Fibroblast of villous mesenchyme (primary cell): ENCODE results near the gene ALPI. TPM values are rescaled to one million over a fixed set of nuclear protein-coding genes. Genes with fewer than 3 reads are reported as not detected.

Experiments used
- DNase-seq: peaks from one replicate; pipeline ENCODE4 v3.0.0-alpha.2; 2010; ENCODE audit warnings: low read depth
- H3K4me3 ChIP-seq: 2 replicates; pipeline ENCODE4 v1.5.1; 2011; ENCODE audit warnings: low read depth, mild to moderate bottlenecking, low read length
- total RNA-seq: library from RNA; depleted of rRNA; stranded (reverse); fragments of >200 nt; gene quantifications from 2 replicates; pipeline ENCODE4 v1.2.3, GENCODE V29; 2012
- TF ChIP-seq, protein P1 (sequence below): IDR thresholded peaks from 2 replicates; pipeline ENCODE4 v1.5.1; 2012; ENCODE audit warnings: low read depth, mild to moderate bottlenecking, low read length; ENCODE audit not compliant: insufficient read depth

The ALPI gene
- total RNA-seq, 1 donor, result not detected

GRCh38 chr2:232508251-232508650, 52.3 kb downstream of the ALPI start:
- no peak for DNase-seq
- TF ChIP-seq, protein P1, sequence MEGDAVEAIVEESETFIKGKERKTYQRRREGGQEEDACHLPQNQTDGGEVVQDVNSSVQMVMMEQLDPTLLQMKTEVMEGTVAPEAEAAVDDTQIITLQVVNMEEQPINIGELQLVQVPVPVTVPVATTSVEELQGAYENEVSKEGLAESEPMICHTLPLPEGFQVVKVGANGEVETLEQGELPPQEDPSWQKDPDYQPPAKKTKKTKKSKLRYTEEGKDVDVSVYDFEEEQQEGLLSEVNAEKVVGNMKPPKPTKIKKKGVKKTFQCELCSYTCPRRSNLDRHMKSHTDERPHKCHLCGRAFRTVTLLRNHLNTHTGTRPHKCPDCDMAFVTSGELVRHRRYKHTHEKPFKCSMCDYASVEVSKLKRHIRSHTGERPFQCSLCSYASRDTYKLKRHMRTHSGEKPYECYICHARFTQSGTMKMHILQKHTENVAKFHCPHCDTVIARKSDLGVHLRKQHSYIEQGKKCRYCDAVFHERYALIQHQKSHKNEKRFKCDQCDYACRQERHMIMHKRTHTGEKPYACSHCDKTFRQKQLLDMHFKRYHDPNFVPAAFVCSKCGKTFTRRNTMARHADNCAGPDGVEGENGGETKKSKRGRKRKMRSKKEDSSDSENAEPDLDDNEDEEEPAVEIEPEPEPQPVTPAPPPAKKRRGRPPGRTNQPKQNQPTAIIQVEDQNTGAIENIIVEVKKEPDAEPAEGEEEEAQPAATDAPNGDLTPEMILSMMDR, result no peak
- no peak overlapping the region for H3K4me3 ChIP-seq

Other genes with a start within 250 kb of the ALPI start
- gene ALPP, start 77.4 kb upstream of the ALPI start, total RNA-seq, result not detected in 2 replicates
- not detected in 2 replicates for gene ALPG, start 49.3 kb upstream of the ALPI start, total RNA-seq
- gene ECEL1, start 31.7 kb downstream of the ALPI start, total RNA-seq, result under 0.01 TPM in 1 of 2 replicates, not detected in the other
- gene PRSS56, start 64.2 kb downstream of the ALPI start, total RNA-seq, result not detected in 2 replicates
- not detected in 2 replicates for gene CHRND, start 70.0 kb downstream of the ALPI start, total RNA-seq
- gene CHRNG, start 83.5 kb downstream of the ALPI start, total RNA-seq, result not detected in 2 replicates
- gene TIGD1, start 94.4 kb downstream of the ALPI start, total RNA-seq, result 4.2 and 5.2 TPM in 2 replicates
- 74.7 and 76.3 TPM in 2 replicates for gene EIF4E2, start 94.5 kb downstream of the ALPI start, total RNA-seq
- gene EFHD1, start 177.5 kb downstream of the ALPI start, total RNA-seq, result 1.7 and 2.3 TPM in 2 replicates
- 46.4 and 63.9 TPM in 2 replicates for gene GIGYF2, start 241.2 kb downstream of the ALPI start, total RNA-seq